ENCODE data around the gene NXPH1. TPM values are rescaled to one million over a fixed set of nuclear protein-coding genes. Genes with fewer than 3 reads are reported as not detected.

Gene NXPH1
- total and polyA plus RNA-seq, 9 donors, result 0.05 to 0.12 TPM; not detected in 7

GRCh38 chr7:8590225-8590624 lies 156.8 kb downstream of the NXPH1 start:
- Histone ChIP-seq H3K9me3 (no peaks in the 10 kb centered on the region), H3K4me1 (ENCODE audit: insufficient read depth) (no peaks in the 10 kb centered on the region), H3K36me3 (no peaks in the 10 kb centered on the region), H3K4me3 (no peak overlapping the region), H3K27ac (no peak overlapping the region), H3K27me3 (no peaks in the 10 kb centered on the region)
- TF ChIP-seq EP300 (IDR thresholded peaks at IDR 0.05), result no peak
- TF ChIP-seq POLR2A (IDR thresholded peaks at IDR 0.05), result no peak
- TF ChIP-seq CTCF (IDR thresholded peaks at IDR 0.05), result no peak
- DNase-seq, result no peak
- intact Hi-C loops (cut with DNase I), result no loop called here
- 70 to 77% (median 76%) methylated on average over 4 of the region's 4 CpGs for WGBS, 3 donors

GRCh38 chr7:8590791-8591190 lies 157.4 kb downstream of the NXPH1 start:
- TF ChIP-seq CTCF (IDR thresholded peaks at IDR 0.05) (no peak), POLR2A (IDR thresholded peaks at IDR 0.05) (no peak), EP300 (IDR thresholded peaks at IDR 0.05) (no peak)
- no peaks in the 10 kb centered on the region for H3K4me1 ChIP-seq (ENCODE audit: insufficient read depth)
- intact Hi-C loops (cut with DNase I), result no loop called here
- no peaks in the 10 kb centered on the region for H3K27me3 ChIP-seq
- H3K27ac ChIP-seq, result no peak overlapping the region
- no peak overlapping the region for H3K4me3 ChIP-seq
- DNase-seq, result no peak
- no peaks in the 10 kb centered on the region for H3K9me3 ChIP-seq
- H3K36me3 ChIP-seq, result no peaks in the 10 kb centered on the region
- 55 to 66% (median 60%) methylated on average over 3 of the region's 3 CpGs for WGBS, 3 donors

- no peak overlapping the region for H3K27ac ChIP-seq
- H3K36me3 ChIP-seq, result no peaks in the 10 kb centered on the region
- DNase-seq, result no peak
- H3K27me3 ChIP-seq, result no peaks in the 10 kb centered on the region
- H3K4me1 ChIP-seq (ENCODE audit: insufficient read depth), result no peaks in the 10 kb centered on the region
- intact Hi-C loops (cut with DNase I), result no loop called here
- TF ChIP-seq POLR2A (IDR thresholded peaks at IDR 0.05) (no peak), EP300 (IDR thresholded peaks at IDR 0.05) (no peak), CTCF (IDR thresholded peaks at IDR 0.05) (no peak)
- H3K4me3 ChIP-seq, result no peak overlapping the region
- H3K9me3 ChIP-seq, result no peaks in the 10 kb centered on the region
These were observed 157.9 kb downstream of the NXPH1 start for GRCh38 chr7:8591289-8591688.

- no peaks in the 10 kb centered on the region for H3K4me1 ChIP-seq (ENCODE audit: insufficient read depth)
- no peak overlapping the region for H3K4me3 ChIP-seq
- DNase-seq, result no peak
- no peaks in the 10 kb centered on the region for H3K9me3 ChIP-seq
- intact Hi-C loops (cut with DNase I), result no loop called here
- H3K27me3 ChIP-seq, result no peaks in the 10 kb centered on the region
- H3K27ac ChIP-seq, result no peak overlapping the region
- WGBS, 3 donors, result 84 to 86% (median 85%) methylated on average over 2 of the region's 2 CpGs
- no peak for TF ChIP-seq CTCF (IDR thresholded peaks at IDR 0.05)
- H3K36me3 ChIP-seq, result no peaks in the 10 kb centered on the region
These were observed 158.8 kb downstream of the NXPH1 start for GRCh38 chr7:8592167-8592566.

GRCh38 chr7:8594115-8594514 lies 160.7 kb downstream of the NXPH1 start:
- Histone ChIP-seq H3K4me1 (ENCODE audit: insufficient read depth) (no peaks in the 10 kb centered on the region), H3K9me3 (no peaks in the 10 kb centered on the region), H3K27me3 (no peaks in the 10 kb centered on the region), H3K4me3 (no peak overlapping the region), H3K36me3 (no peaks in the 10 kb centered on the region), H3K27ac (no peak overlapping the region)
- WGBS, 3 donors, result 7 to 16% (median 7%) methylated on average over 5 of the region's 5 CpGs
- intact Hi-C loops (cut with DNase I), result no loop called here
- no peak for TF ChIP-seq CTCF (IDR thresholded peaks at IDR 0.05)
- no peak for TF ChIP-seq POLR2A (IDR thresholded peaks at IDR 0.05)
- TF ChIP-seq EP300 (IDR thresholded peaks at IDR 0.05), result no peak
- no peak for DNase-seq

All from ovary (tissue), 9 donors.